ENCODE measurements around the gene PDE11A. TPM values are rescaled to one million over a fixed set of nuclear protein-coding genes. Genes with fewer than 3 reads are reported as not detected.

The PDE11A gene
- polyA plus RNA-seq, 2 of the 4 experiments (the other 2 are of a cell fraction): 3.6 to 5.6 TPM

DNA sequence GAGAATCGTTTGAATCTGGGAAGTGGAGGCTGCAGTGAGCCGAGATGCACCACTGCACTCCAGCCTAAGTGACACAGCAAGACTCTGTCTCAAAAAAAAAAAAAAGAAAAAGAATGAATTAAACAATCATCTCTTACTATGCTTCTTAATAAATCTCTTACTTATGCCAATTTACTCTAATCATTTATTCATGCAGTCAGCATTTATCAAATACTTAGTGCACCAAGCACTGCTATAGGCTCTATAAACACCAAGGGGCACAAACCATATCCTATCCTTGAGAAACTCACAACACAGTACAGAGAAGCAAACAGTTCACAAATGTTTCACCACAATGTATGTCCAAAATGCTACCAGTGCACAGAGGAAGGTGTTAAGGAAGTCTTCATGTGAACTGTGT is 189.4 kb downstream of the PDE11A start:
- WGBS (ENCODE audit: missing lambda C conversion rate): 36% methylated on average over 2 of the region's 2 CpGs
- no peaks in the 10 kb centered on the region for H3K4me1 ChIP-seq
- POLR2A ChIA-PET: no interaction called here
- FAIRE-seq (no peak), ATAC-seq (no peak), DNase-seq (ENCODE audit: low read depth in 1 of 2, low spot score in 1 of 2) (no peak)
- H3K4me2 ChIP-seq: no peak overlapping the region
- H3K9me3 ChIP-seq: no peaks in the 10 kb centered on the region
- TF ChIP-seq, protein P1, sequence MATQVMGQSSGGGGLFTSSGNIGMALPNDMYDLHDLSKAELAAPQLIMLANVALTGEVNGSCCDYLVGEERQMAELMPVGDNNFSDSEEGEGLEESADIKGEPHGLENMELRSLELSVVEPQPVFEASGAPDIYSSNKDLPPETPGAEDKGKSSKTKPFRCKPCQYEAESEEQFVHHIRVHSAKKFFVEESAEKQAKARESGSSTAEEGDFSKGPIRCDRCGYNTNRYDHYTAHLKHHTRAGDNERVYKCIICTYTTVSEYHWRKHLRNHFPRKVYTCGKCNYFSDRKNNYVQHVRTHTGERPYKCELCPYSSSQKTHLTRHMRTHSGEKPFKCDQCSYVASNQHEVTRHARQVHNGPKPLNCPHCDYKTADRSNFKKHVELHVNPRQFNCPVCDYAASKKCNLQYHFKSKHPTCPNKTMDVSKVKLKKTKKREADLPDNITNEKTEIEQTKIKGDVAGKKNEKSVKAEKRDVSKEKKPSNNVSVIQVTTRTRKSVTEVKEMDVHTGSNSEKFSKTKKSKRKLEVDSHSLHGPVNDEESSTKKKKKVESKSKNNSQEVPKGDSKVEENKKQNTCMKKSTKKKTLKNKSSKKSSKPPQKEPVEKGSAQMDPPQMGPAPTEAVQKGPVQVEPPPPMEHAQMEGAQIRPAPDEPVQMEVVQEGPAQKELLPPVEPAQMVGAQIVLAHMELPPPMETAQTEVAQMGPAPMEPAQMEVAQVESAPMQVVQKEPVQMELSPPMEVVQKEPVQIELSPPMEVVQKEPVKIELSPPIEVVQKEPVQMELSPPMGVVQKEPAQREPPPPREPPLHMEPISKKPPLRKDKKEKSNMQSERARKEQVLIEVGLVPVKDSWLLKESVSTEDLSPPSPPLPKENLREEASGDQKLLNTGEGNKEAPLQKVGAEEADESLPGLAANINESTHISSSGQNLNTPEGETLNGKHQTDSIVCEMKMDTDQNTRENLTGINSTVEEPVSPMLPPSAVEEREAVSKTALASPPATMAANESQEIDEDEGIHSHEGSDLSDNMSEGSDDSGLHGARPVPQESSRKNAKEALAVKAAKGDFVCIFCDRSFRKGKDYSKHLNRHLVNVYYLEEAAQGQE (IDR thresholded peaks at IDR 0.05): no peak
- TF ChIP-seq MAFK (IDR thresholded peaks at IDR 0.05; ENCODE audit: partially characterized antibody): peak; percentile 43
- no peak overlapping the region for H3K4me3 ChIP-seq
- H3K27ac ChIP-seq: no peak overlapping the region
- CTCF ChIA-PET: no interaction called here

DNA sequence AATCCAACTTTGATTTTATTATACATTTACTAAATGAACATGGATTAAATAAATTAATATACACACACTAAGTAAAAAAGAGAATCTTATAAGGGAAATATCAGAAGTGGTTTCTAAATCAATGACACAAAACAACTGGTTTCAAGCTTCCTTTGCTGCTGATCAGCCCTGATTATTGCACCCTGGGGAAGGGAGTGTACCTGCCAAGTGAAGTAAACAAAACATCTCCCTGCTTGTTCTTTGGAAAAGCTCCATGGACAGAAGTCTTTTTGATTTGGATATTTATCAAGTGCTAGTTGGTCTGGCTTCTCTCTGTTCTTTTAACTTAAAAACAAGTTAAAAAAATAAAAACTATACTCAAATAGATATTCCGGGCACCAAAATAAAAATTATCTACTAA is 190.1 kb downstream of the PDE11A start:
- CTCF ChIA-PET: no interaction called here

More for the DNA sequence above, 190.1 kb downstream of the PDE11A start:
- 79% methylated on average over 1 of the region's 1 CpG for WGBS (ENCODE audit: missing lambda C conversion rate)
- Histone ChIP-seq H3K4me1 (no peaks in the 10 kb centered on the region), H3K4me3 (no peak overlapping the region), H3K27ac (no peak overlapping the region), H3K9me3 (no peaks in the 10 kb centered on the region), H3K4me2 (no peak overlapping the region)
- no peak for DNase-seq (ENCODE audit: low read depth in 1 of 2, low spot score in 1 of 2)
- no peak for ATAC-seq
- no peak for TF ChIP-seq KDM5A (IDR thresholded peaks at IDR 0.05)
- no peak for TF ChIP-seq KDM1A (IDR thresholded peaks at IDR 0.05; ENCODE audit: low read depth)
- TF ChIP-seq, protein P2, sequence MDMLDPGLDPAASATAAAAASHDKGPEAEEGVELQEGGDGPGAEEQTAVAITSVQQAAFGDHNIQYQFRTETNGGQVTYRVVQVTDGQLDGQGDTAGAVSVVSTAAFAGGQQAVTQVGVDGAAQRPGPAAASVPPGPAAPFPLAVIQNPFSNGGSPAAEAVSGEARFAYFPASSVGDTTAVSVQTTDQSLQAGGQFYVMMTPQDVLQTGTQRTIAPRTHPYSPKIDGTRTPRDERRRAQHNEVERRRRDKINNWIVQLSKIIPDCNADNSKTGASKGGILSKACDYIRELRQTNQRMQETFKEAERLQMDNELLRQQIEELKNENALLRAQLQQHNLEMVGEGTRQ (IDR thresholded peaks at IDR 0.05): no peak
- no peak for TF ChIP-seq HOXB5 (CRISPR knock-in tag; IDR thresholded peaks at IDR 0.05)
- TF ChIP-seq, protein P3, sequence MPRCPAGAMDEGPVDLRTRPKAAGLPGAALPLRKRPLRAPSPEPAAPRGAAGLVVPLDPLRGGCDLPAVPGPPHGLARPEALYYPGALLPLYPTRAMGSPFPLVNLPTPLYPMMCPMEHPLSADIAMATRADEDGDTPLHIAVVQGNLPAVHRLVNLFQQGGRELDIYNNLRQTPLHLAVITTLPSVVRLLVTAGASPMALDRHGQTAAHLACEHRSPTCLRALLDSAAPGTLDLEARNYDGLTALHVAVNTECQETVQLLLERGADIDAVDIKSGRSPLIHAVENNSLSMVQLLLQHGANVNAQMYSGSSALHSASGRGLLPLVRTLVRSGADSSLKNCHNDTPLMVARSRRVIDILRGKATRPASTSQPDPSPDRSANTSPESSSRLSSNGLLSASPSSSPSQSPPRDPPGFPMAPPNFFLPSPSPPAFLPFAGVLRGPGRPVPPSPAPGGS (IDR thresholded peaks at IDR 0.05): no peak
- TF ChIP-seq TFCP2L1 (CRISPR knock-in tag; IDR thresholded peaks at IDR 0.05): no peak
- no peak for TF ChIP-seq NPAS2 (CRISPR knock-in tag; IDR thresholded peaks at IDR 0.05; ENCODE audit: borderline replicate concordance)
- TF ChIP-seq MAZ (IDR thresholded peaks at IDR 0.05; ENCODE audit: borderline replicate concordance, low read depth, low read length): no peak
- TF ChIP-seq, protein P4, sequence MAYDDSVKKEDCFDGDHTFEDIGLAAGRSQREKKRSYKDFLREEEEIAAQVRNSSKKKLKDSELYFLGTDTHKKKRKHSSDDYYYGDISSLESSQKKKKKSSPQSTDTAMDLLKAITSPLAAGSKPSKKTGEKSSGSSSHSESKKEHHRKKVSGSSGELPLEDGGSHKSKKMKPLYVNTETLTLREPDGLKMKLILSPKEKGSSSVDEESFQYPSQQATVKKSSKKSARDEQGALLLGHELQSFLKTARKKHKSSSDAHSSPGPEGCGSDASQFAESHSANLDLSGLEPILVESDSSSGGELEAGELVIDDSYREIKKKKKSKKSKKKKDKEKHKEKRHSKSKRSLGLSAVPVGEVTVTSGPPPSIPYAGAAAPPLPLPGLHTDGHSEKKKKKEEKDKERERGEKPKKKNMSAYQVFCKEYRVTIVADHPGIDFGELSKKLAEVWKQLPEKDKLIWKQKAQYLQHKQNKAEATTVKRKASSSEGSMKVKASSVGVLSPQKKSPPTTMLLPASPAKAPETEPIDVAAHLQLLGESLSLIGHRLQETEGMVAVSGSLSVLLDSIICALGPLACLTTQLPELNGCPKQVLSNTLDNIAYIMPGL (CRISPR knock-in tag; IDR thresholded peaks at IDR 0.05; ENCODE audit: borderline replicate concordance): no peak
- no peak for TF ChIP-seq GATA3 (IDR thresholded peaks at IDR 0.05; ENCODE audit: borderline replicate concordance)
- TF ChIP-seq CHD2 (IDR thresholded peaks at IDR 0.05; ENCODE audit: low read length, partially characterized antibody): no peak
- TF ChIP-seq RNF2 (IDR thresholded peaks at IDR 0.05; ENCODE audit: borderline replicate concordance, low read depth): no peak
- TF ChIP-seq RFX5 (IDR thresholded peaks at IDR 0.05): no peak
- TF ChIP-seq, protein P1 (IDR thresholded peaks at IDR 0.05): no peak
- TF ChIP-seq CBX2 (IDR thresholded peaks at IDR 0.05; ENCODE audit: borderline replicate concordance, low read depth): no peak
- no peak for TF ChIP-seq ZSCAN20 (CRISPR knock-in tag; IDR thresholded peaks at IDR 0.05)
- no peak for TF ChIP-seq HOXB13 (CRISPR knock-in tag; IDR thresholded peaks at IDR 0.05; ENCODE audit: low read depth)
- TF ChIP-seq ZC3H11A (IDR thresholded peaks at IDR 0.05): no peak
- POLR2A ChIA-PET: no interaction called here
- no peak for FAIRE-seq

All from A549 (cell line).